IMR-90 (cell line): Measurements from ENCODE around the gene OAF.

Experiments
- BHLHE40 ChIP-seq: fragments of 150-350 bp; IDR thresholded peaks from 2 replicates; pipeline ENCODE4 v1.6.1; 2016; ENCODE audit warnings: mild to moderate bottlenecking, low read depth, low read length
- CEBPB ChIP-seq: IDR thresholded peaks from 2 replicates; pipeline ENCODE4 v1.6.1; 2012; ENCODE audit warnings: low read depth, low read length, improper control_type of control experiment
- CHD1 ChIP-seq: IDR thresholded peaks from 2 replicates; pipeline ENCODE4 v1.6.1; 2012; ENCODE audit warnings: low read depth, low read length, improper control_type of control experiment
- FOS ChIP-seq: fragments of 150-350 bp; IDR thresholded peaks from 2 replicates; pipeline ENCODE4 v1.6.1; 2016; ENCODE audit warnings: low read depth, low read length
- POLR2A ChIP-seq: IDR thresholded peaks from 2 replicates; pipeline ENCODE4 v1.6.1; 2012; ENCODE audit warnings: mild to moderate bottlenecking, low read depth, low read length
- RAD21 ChIP-seq: IDR thresholded peaks from 2 replicates; pipeline ENCODE4 v1.6.1; 2012; ENCODE audit warnings: low read length, improper control_type of control experiment
- RCOR1 ChIP-seq: IDR thresholded peaks from 2 replicates; pipeline ENCODE4 v1.6.1; 2012; ENCODE audit warnings: mild to moderate bottlenecking, low read length, improper control_type of control experiment; ENCODE audit not compliant: insufficient replicate concordance
- RFX5 ChIP-seq: IDR thresholded peaks from 2 replicates; pipeline ENCODE4 v1.8.0; 2012; ENCODE audit warnings: low read depth, mild to moderate bottlenecking, low read length, moderate library complexity
- SMC3 ChIP-seq: fragments of 150-350 bp; IDR thresholded peaks from 2 replicates; pipeline ENCODE4 v1.6.1; 2016; ENCODE audit warnings: low read depth, mild to moderate bottlenecking, antibody characterized with exemption, low read length, moderate library complexity
- TF ChIP-seq, protein P1 (sequence below): conservative IDR thresholded peaks from 2 replicates; pipeline ENCODE4 v1.5.1; 2012; ENCODE audit warnings: mild to moderate bottlenecking, low read depth, low read length, improper control_type of control experiment
- TF ChIP-seq, protein P2 (sequence below): fragments of 150-350 bp; IDR thresholded peaks from 2 replicates; pipeline ENCODE4 v1.6.1; 2017; ENCODE audit warnings: mild to moderate bottlenecking, antibody characterized with exemption, low read length, low read depth

DNA sequence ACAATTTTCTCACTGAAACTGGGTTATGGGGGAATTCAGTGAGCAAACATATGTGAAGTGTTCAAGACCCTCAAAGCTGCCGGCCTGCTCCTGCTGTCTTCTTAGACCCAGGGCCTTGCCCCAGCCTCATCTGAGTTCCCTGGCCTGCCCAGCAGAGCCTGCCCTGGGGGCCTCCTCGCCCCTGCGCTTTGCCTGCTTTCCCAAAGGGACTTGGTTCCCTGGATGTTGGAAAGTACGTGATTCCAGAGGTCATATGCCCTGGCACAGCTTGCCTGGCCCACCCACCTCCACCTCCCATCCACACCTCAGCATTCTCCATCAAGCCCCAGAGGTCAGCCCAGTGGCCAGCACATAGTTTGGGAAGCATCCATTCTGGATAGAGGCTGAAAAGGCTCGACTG lies 15.4 kb downstream of the OAF start:
- TF ChIP-seq RCOR1 (no peak), POLR2A (no peak), RAD21 (no peak), CHD1 (no peak), SMC3 (no peak), CEBPB (no peak), FOS (no peak), BHLHE40 (no peak), RFX5 (no peak)
- TF ChIP-seq, protein P1, sequence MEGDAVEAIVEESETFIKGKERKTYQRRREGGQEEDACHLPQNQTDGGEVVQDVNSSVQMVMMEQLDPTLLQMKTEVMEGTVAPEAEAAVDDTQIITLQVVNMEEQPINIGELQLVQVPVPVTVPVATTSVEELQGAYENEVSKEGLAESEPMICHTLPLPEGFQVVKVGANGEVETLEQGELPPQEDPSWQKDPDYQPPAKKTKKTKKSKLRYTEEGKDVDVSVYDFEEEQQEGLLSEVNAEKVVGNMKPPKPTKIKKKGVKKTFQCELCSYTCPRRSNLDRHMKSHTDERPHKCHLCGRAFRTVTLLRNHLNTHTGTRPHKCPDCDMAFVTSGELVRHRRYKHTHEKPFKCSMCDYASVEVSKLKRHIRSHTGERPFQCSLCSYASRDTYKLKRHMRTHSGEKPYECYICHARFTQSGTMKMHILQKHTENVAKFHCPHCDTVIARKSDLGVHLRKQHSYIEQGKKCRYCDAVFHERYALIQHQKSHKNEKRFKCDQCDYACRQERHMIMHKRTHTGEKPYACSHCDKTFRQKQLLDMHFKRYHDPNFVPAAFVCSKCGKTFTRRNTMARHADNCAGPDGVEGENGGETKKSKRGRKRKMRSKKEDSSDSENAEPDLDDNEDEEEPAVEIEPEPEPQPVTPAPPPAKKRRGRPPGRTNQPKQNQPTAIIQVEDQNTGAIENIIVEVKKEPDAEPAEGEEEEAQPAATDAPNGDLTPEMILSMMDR: no peak
- TF ChIP-seq, protein P2, sequence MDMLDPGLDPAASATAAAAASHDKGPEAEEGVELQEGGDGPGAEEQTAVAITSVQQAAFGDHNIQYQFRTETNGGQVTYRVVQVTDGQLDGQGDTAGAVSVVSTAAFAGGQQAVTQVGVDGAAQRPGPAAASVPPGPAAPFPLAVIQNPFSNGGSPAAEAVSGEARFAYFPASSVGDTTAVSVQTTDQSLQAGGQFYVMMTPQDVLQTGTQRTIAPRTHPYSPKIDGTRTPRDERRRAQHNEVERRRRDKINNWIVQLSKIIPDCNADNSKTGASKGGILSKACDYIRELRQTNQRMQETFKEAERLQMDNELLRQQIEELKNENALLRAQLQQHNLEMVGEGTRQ: no peak
